SU-DHL-6 (cell line): Measurements from ENCODE around the gene POC1B.

Experiments
- EZH2phosphoT487 ChIP-seq: fragments of 200-600 bp; sonication (generic), shearing (Covaris generic); conservative IDR thresholded peaks from 2 replicates; pipeline ENCODE4 v1.6.1; 2018; ENCODE audit warnings: mild to moderate bottlenecking, antibody characterized with exemption, low read length, moderate library complexity, mixed read lengths
- TF ChIP-seq, protein P1 (sequence below): fragments of 200-600 bp; sonication (generic); IDR thresholded peaks from one replicate; pipeline ENCODE4 v1.5.1; 2017; ENCODE audit warnings: antibody characterized with exemption, mild to moderate bottlenecking, low read length, moderate library complexity; ENCODE audit not compliant: insufficient read depth, poor library complexity, severe bottlenecking

DNA sequence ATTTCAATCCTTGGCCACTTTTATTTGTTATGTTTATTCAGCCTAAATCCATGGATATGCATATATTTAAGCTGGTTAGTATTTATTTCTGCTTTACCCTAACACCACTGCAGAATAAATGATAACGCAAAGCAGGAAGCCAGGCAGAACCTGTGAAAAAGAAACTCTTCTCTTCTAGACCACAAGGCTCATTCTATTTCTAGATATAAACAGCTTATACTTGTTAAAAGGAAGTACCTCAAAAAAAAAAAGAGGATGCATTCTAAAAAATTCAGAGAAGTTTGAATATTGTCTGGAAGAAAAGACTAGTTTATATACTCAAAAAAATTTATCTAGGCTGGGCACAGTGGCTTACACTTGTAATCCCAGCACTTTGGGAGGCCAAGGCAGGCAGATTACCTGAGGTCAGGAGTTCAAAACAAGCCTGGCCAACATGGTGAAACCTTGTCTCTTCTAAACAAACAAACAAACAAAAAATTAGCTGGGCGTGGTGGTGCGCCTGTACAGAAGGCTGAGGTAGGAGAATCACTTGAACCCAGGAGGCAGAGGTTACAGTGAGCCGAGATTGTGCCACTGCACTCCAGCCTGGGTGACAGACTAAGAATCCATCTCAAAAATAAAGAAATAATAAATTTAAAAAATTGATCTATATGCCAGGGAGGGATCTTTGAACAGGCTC is 57.1 kb downstream of the POC1B start:
- TF ChIP-seq, protein P1, sequence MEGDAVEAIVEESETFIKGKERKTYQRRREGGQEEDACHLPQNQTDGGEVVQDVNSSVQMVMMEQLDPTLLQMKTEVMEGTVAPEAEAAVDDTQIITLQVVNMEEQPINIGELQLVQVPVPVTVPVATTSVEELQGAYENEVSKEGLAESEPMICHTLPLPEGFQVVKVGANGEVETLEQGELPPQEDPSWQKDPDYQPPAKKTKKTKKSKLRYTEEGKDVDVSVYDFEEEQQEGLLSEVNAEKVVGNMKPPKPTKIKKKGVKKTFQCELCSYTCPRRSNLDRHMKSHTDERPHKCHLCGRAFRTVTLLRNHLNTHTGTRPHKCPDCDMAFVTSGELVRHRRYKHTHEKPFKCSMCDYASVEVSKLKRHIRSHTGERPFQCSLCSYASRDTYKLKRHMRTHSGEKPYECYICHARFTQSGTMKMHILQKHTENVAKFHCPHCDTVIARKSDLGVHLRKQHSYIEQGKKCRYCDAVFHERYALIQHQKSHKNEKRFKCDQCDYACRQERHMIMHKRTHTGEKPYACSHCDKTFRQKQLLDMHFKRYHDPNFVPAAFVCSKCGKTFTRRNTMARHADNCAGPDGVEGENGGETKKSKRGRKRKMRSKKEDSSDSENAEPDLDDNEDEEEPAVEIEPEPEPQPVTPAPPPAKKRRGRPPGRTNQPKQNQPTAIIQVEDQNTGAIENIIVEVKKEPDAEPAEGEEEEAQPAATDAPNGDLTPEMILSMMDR, result no peak
- no peak for TF ChIP-seq EZH2phosphoT487
